ENCODE measurements around the gene MAML2. TPM values are rescaled to one million over a fixed set of nuclear protein-coding genes. Genes with fewer than 3 reads are reported as not detected.

MAML2 gene
- total RNA-seq, 1 experiment from 2014 or later, result 2.7 TPM

DNA sequence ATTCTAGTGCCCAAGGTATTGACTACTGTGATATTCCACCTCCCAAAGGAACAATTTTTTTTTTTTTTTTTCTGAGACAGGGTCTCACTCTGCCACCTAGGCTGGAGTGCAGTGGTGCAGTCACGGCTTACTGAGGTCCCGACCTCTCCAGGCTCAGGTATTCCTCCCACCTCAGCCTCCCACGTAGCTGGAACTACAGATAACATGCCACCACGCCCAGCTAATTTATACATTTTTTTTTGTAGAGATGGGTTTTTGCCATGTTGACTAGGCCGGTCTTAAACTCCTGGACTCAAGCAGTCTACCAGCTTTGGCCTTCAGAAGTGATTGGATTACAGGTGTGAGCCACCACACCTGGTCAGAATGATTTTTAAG, 33.4 kb downstream of the MAML2 start:
- no peaks in the 10 kb centered on the region for H3K9me3 ChIP-seq (ENCODE audit: control insufficient read depth, low read depth, low read length)
- WGBS (ENCODE audit: extremely low coverage, insufficient read length, low lambda C conversion rate), result no CpG with 5 or more reads among the region's 5 CpGs
- Mint-ChIP-seq H3K9me3 (no peaks in the 10 kb centered on the region), H3K27ac (no peak overlapping the region), H3K4me3 (no peak overlapping the region), H3K36me3 (ENCODE audit: insufficient read depth in 1 of 3, low read depth in 3 of 3) (no peaks in the 10 kb centered on the region), H3K4me1 (peaks cover 44 to 47% of the 10 kb centered on the region in 2 experiments), H3K27me3 (ENCODE audit: low read depth) (no peaks in the 10 kb centered on the region)
- no peaks in the 10 kb centered on the region for H3K23me2 ChIP-seq (ENCODE audit: insufficient read length, low read depth, low read length, poor library complexity, severe bottlenecking)
- H3K4me2 ChIP-seq (ENCODE audit: insufficient read depth, insufficient read length, low read length), result no peak overlapping the region
- no peak overlapping the region for H2BK120ac ChIP-seq (ENCODE audit: low read depth, low read length, poor library complexity, severe bottlenecking)
- TF ChIP-seq CTCF (conservative IDR thresholded peaks at IDR 0.05), result no peak
- no peaks in the 10 kb centered on the region for H3K79me1 ChIP-seq (ENCODE audit: insufficient read depth, low read depth, low read length, poor library complexity, severe bottlenecking)
- no peak for DNase-seq
- H4K8ac ChIP-seq (replicated peaks; ENCODE audit: insufficient read length, low read depth, low read length), result no peak overlapping the region
- no peak overlapping the region for H3K56ac ChIP-seq (ENCODE audit: insufficient read length, low read depth, low read length)
- no peaks in the 10 kb centered on the region for H3K27me3 ChIP-seq (ENCODE audit: insufficient read depth, low read length)
- H3K23ac ChIP-seq (ENCODE audit: insufficient read length, low read depth, low read length), result no peak overlapping the region
- H3K79me2 ChIP-seq (ENCODE audit: insufficient read depth, low read length), result 0 out of 2 replicates have a peak, but pooled peaks cover 1% of the 10 kb centered on the region
- H3K4me1 ChIP-seq (ENCODE audit: insufficient read depth, low read length), result peaks cover 11% of the 10 kb centered on the region
- H4K5ac ChIP-seq (ENCODE audit: insufficient read length, low read depth, low read length), result no peak overlapping the region
- no peak overlapping the region for H2AK5ac ChIP-seq (ENCODE audit: insufficient read length, low read length)
- H4K91ac ChIP-seq (ENCODE audit: insufficient read length, low read depth, low read length), result no peak overlapping the region
- H3K4ac ChIP-seq (ENCODE audit: low read depth, low read length), result no peak overlapping the region
- H2BK12ac ChIP-seq (ENCODE audit: insufficient read length, low read depth, low read length), result no peak overlapping the region
- H3K14ac ChIP-seq (ENCODE audit: insufficient read depth, low read length), result no peak overlapping the region
- H3K27ac ChIP-seq (ENCODE audit: insufficient read length, low read depth, low read length), result no peak overlapping the region
- no peak overlapping the region for H3K9ac ChIP-seq (ENCODE audit: extremely low read depth, insufficient read length, low read length)
- H2BK5ac ChIP-seq (ENCODE audit: insufficient read length, low read length), result no peak overlapping the region
- H4K20me1 ChIP-seq (ENCODE audit: control insufficient read depth, insufficient read depth, insufficient read length), result no peaks in the 10 kb centered on the region
- no peak overlapping the region for H2BK20ac ChIP-seq (ENCODE audit: low read depth, low read length, poor library complexity, severe bottlenecking)
- no peak overlapping the region for H3K18ac ChIP-seq (ENCODE audit: insufficient read length, low read depth, low read length)
- H2BK15ac ChIP-seq (ENCODE audit: low read depth, low read length), result no peak overlapping the region
- H3T11ph ChIP-seq (ENCODE audit: low read length), result no peak overlapping the region
- H2AFZ ChIP-seq (ENCODE audit: low read length), result no peak overlapping the region
